RWPE1 (cell line): ENCODE measurements around the gene CTBP2.

Experiments
- CTCF ChIA-PET: fragments of 350-600 bp; sonication (Branson Sonifier 250); formaldehyde crosslinking; extraction: SDS; loops from one replicate; lab custom pipeline; 2021; lab: Yijun Ruan, JAX
- POLR2A ChIA-PET: fragments of 400-600 bp; formaldehyde crosslinking; extraction: SDS; loops from one replicate; lab custom pipeline; 2020; ENCODE audit warnings: antibody characterized with exemption; ENCODE audit not compliant: low non-redundant PET; lab: Yijun Ruan, JAX
- DNase-seq: peaks from one replicate; pipeline ENCODE4 v3.0.0; 2012; ENCODE audit warnings: low spot score
- H3K27ac ChIP-seq: fragments of 450-650 bp; 2 replicates; pipeline ENCODE4 v1.5.1; 2017
- TF ChIP-seq, protein P1 (sequence below): fragments of 450-650 bp; conservative IDR thresholded peaks from 2 replicates; pipeline ENCODE4 v1.5.1; 2017; ENCODE audit warnings: low read depth, mild to moderate bottlenecking

The CTBP2 gene

DNA sequence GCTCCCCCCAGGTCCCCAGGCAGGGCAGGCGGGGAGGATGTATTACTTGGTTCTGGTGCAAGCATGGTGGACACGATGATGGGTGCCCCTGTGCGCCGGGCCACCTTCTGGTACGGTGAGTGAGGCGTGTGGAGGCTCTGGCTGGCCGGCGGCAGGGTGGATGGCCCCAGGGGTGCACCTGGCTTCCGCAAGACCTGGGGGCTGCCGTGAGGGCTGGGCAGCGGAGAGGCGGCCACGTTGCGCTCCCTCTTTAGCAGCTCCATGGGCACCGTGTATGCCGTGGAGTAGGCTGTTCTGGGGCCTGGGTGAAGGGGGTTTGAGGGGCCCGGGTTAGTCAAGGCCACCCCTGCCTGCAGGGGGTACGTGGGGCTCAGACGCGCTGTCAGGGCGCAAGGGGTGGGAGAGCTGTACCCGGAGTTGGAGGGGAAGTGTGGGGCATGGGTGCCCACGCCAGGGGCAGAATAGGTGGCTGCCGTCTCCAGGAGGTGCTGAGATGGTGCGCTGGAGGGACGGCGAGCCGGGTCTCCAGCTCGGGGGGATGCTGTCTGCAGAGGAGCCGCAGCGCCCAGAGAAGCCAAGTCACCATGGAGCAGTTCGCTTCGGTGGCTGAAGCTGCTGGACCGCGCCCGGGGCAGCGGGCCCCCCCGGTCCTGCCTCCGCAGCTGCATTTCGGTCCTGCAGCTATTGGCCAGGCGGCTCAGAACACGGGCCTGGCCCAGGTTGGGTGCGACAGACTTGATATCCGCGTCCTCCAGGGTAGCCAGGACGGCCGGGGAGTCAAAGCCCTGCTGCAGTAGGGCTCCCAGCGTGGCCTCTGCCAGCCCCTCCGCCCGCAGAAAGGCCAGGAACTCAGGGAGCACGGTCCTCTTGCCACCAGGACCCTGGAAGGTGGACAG is 134.1 kb downstream of the CTBP2 start:
- TF ChIP-seq, protein P1, sequence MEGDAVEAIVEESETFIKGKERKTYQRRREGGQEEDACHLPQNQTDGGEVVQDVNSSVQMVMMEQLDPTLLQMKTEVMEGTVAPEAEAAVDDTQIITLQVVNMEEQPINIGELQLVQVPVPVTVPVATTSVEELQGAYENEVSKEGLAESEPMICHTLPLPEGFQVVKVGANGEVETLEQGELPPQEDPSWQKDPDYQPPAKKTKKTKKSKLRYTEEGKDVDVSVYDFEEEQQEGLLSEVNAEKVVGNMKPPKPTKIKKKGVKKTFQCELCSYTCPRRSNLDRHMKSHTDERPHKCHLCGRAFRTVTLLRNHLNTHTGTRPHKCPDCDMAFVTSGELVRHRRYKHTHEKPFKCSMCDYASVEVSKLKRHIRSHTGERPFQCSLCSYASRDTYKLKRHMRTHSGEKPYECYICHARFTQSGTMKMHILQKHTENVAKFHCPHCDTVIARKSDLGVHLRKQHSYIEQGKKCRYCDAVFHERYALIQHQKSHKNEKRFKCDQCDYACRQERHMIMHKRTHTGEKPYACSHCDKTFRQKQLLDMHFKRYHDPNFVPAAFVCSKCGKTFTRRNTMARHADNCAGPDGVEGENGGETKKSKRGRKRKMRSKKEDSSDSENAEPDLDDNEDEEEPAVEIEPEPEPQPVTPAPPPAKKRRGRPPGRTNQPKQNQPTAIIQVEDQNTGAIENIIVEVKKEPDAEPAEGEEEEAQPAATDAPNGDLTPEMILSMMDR: no peak
- CTCF ChIA-PET: interaction anchor here (0.5 to 0.6 kb wide), 2 partner anchors 66 to 660 kb away, joined by 3 to 5 read pairs; no protein-coding TSS in a partner anchor
- POLR2A ChIA-PET: no interaction called here
- H3K27ac ChIP-seq: peak overlapping the region; percentile 27
- no peak for DNase-seq

DNA sequence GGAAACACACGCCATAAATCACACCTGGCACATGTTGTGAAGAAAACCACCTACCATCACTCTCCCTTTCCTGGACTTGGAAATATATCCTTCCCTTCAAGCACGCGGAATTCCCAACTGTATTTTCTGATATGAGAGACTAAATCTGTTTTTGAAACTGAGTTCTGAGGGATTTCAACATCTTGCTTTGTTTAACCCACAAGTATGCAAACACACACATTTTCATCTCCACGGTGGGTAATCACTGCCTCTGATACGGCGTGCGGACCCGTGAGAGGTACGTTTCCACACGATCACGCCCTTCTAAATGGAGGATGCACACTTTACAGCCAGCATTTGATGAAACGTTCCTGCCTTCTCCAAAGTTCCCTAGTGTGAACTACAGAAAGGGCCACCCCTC is 135.0 kb downstream of the CTBP2 start:
- POLR2A ChIA-PET: no interaction called here
- TF ChIP-seq, protein P1: no peak
- no peak for DNase-seq
- CTCF ChIA-PET: interaction anchor here (0.6 kb wide), 1 partner anchor 377 kb away, joined by 3 read pairs; no protein-coding TSS in a partner anchor
- H3K27ac ChIP-seq: peak overlapping the region; percentile 27

DNA sequence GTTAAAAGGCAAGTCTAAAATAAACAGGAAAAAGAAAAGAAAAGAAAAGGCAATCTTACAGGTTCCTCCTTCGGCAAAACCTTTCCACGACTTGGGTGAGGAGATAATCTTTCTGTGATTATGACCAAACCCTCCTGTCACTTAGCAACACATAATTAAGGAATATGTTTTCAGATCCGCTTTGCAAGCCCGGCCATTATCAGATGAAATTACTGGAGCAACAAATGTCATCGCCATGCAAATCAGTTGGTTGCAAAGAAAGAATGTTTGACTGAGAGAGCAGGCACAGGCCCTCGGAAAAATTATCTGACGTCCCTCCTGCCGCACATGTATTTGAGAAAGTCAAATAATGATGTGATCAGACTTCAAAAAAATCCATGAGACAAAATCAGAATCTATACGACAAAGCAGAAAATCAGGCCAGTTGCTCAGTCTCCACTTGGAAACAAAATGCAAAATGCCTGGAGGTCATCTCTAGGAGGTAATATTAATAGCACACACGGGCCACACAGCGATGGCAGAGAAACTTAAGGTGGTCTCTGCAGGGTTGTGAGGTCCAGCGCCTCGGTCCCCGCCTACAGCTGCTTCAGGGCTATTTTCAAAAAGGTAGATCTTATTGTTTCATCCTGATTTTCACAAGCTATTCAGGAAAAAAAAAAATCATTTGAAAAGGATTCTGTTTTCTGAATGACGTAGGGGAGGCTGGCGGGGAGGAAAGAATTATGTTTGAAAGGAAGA is 135.7 kb downstream of the CTBP2 start:
- POLR2A ChIA-PET: no interaction called here
- no peak overlapping the region for H3K27ac ChIP-seq
- no peak for DNase-seq
- CTCF ChIA-PET: interaction anchor here (0.6 kb wide), 1 partner anchor 377 kb away, joined by 3 read pairs; no protein-coding TSS in a partner anchor
- TF ChIP-seq, protein P1: no peak

DNA sequence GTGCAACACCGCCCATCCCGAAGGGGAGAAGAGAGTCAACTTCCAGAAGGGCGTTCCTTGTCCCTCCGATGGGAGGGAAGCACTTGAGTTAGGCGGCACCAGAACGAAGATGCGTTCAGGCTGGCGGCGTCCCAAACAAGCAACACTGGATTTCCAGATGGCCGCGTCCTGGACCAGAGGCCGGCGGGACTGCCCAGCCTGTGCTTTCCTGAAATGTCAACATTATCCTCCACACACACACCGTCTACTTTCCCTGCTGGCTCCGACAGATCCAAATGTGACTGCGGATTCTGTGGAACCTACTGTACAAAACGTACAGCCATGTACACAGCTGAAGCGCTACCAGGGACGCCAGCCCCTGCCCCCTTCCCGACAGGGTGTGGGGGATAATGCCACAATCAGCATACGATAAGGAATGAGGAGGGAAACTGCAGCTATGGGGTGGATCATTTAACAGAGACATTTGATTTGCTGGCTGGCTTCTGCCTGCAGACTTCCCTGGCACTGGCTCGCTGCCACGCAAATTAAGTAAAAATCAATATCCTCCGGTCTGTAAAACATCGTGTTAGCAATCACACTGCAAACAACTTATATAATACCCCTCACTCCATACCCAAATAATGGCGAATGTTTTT is 136.4 kb downstream of the CTBP2 start:
- no peak overlapping the region for H3K27ac ChIP-seq
- TF ChIP-seq, protein P1: no peak
- DNase-seq: no peak
- ChIA-PET POLR2A (no interaction called here), CTCF (no interaction called here)

DNA sequence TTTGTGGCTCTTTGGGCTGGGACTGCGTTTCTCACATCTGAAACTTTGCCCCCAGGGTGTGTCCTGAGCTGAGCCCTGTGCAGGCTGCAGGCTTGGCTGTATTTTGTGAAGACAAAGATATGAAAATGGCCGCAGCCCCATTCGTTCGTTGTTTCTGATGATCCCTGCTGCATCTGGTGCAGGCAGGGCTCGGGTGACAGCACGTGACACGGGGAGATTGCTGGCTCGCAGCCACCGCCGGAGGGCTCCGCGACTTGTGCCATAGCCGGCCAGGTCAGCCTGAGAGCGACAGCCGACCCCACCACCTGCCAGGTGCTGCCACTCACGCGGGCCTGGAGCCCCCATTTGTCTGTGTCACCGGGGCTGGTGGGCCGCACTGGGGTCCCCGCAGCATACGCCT is 137.1 kb downstream of the CTBP2 start:
- TF ChIP-seq, protein P1: no peak
- CTCF ChIA-PET: no interaction called here
- no peak for DNase-seq
- POLR2A ChIA-PET: no interaction called here
- no peak overlapping the region for H3K27ac ChIP-seq

DNA sequence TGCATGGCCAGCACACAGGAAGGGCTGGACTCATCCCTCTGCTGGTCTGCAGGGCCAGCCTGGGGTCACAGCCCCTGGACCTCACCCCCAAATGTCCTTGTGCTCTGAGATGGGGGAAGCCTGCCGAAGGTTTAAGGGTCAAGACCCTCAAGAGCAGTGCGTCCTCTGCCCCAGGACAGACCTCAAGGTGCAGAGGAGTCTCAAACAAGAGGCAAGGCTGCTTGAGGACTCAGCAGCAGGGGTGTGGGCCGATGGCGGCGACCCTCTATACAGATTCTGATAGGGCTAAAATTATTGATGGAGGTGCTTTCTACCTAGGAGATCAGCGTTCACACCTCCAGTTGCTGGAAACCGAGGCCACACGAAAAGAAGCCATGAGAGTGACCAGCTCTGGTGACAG is 137.7 kb downstream of the CTBP2 start:
- ChIA-PET CTCF (interaction anchor here (0.6 kb wide), 1 partner anchor 145 kb away, joined by 3 read pairs; no protein-coding TSS in a partner anchor), POLR2A (no interaction called here)
- TF ChIP-seq, protein P1: no peak
- H3K27ac ChIP-seq: no peak overlapping the region
- no peak for DNase-seq
